Measurements from ENCODE around the gene TSPOAP1.

TSPOAP1 gene

GRCh38 chr17:58329035-58329809 is 627 bp upstream of the TSPOAP1 start:
- peaks cover 4% of the 10 kb centered on the region for H3K27me3 ChIP-seq (ENCODE audit: insufficient read depth, poor library complexity, severe bottlenecking)
- no peaks in the 10 kb centered on the region for H3K36me3 ChIP-seq (ENCODE audit: low read depth)
- no peaks in the 10 kb centered on the region for H3K9me3 ChIP-seq (ENCODE audit: severe bottlenecking)
- no peak overlapping the region for H3K4me3 ChIP-seq (ENCODE audit: severe bottlenecking)
- ATAC-seq (ENCODE audit: low read depth) (peak; percentile 23; the same call in 2 of the 3 replicates), DNase-seq (ENCODE audit: low spot score) (no peak)
- no peaks in the 10 kb centered on the region for H3K4me1 ChIP-seq (ENCODE audit: insufficient read depth, poor library complexity, severe bottlenecking)
- TF ChIP-seq CTCF (IDR thresholded peaks at IDR 0.05; ENCODE audit: poor library complexity, severe bottlenecking), result peak; percentile 33
- no peak overlapping the region for H3K27ac ChIP-seq (ENCODE audit: poor library complexity, severe bottlenecking)

- ATAC-seq (ENCODE audit: low read depth), result no peak
Observed at GRCh38 chr17:58327363-58328194, 1.0 kb downstream of the TSPOAP1 start.

GRCh38 chr17:58326609-58327362 is 1.8 kb downstream of the TSPOAP1 start:
- no peaks in the 10 kb centered on the region for H3K9me3 ChIP-seq (ENCODE audit: severe bottlenecking)
- H3K36me3 ChIP-seq (ENCODE audit: low read depth), result no peaks in the 10 kb centered on the region
- DNase-seq (ENCODE audit: low spot score) (no peak), ATAC-seq (ENCODE audit: low read depth) (no peak)
- H3K27me3 ChIP-seq (ENCODE audit: insufficient read depth, poor library complexity, severe bottlenecking), result peaks cover 4% of the 10 kb centered on the region
- no peak for TF ChIP-seq CTCF (IDR thresholded peaks at IDR 0.05; ENCODE audit: poor library complexity, severe bottlenecking)
- no peak overlapping the region for H3K27ac ChIP-seq (ENCODE audit: poor library complexity, severe bottlenecking)
- no peak overlapping the region for H3K4me3 ChIP-seq (ENCODE audit: severe bottlenecking)
- no peaks in the 10 kb centered on the region for H3K4me1 ChIP-seq (ENCODE audit: insufficient read depth, poor library complexity, severe bottlenecking)

More at GRCh38 chr17:58327363-58328194, 1.0 kb downstream of the TSPOAP1 start:
- Histone ChIP-seq H3K27me3 (ENCODE audit: insufficient read depth, poor library complexity, severe bottlenecking) (peaks cover 4% of the 10 kb centered on the region), H3K4me3 (ENCODE audit: severe bottlenecking) (no peak overlapping the region), H3K9me3 (ENCODE audit: severe bottlenecking) (no peaks in the 10 kb centered on the region), H3K27ac (ENCODE audit: poor library complexity, severe bottlenecking) (no peak overlapping the region), H3K36me3 (ENCODE audit: low read depth) (no peaks in the 10 kb centered on the region), H3K4me1 (ENCODE audit: insufficient read depth, poor library complexity, severe bottlenecking) (no peaks in the 10 kb centered on the region)
- no peak for DNase-seq (ENCODE audit: low spot score)
- TF ChIP-seq CTCF (IDR thresholded peaks at IDR 0.05; ENCODE audit: poor library complexity, severe bottlenecking), result no peak

- DNase-seq (ENCODE audit: low spot score) (no peak), ATAC-seq (ENCODE audit: low read depth) (no peak)
- Histone ChIP-seq H3K4me1 (ENCODE audit: insufficient read depth, poor library complexity, severe bottlenecking) (no peaks in the 10 kb centered on the region), H3K27ac (ENCODE audit: poor library complexity, severe bottlenecking) (no peak overlapping the region), H3K9me3 (ENCODE audit: severe bottlenecking) (no peaks in the 10 kb centered on the region), H3K27me3 (ENCODE audit: insufficient read depth, poor library complexity, severe bottlenecking) (peaks cover 4% of the 10 kb centered on the region), H3K4me3 (ENCODE audit: severe bottlenecking) (no peak overlapping the region), H3K36me3 (ENCODE audit: low read depth) (no peaks in the 10 kb centered on the region)
- no peak for TF ChIP-seq CTCF (IDR thresholded peaks at IDR 0.05; ENCODE audit: poor library complexity, severe bottlenecking)
Observed at GRCh38 chr17:58325976-58326468, 2.6 kb downstream of the TSPOAP1 start.
